ENCODE measurements around the gene GNG7. TPM values are rescaled to one million over a fixed set of nuclear protein-coding genes. Genes with fewer than 3 reads are reported as not detected.
"Not testable (repeated sequence)": the region's sequence is repeated elsewhere in the genome, so short reads cannot be mapped to it uniquely, and the experiment has no call there.

GNG7 gene
- total and polyA plus RNA-seq, 4 donors: 0.75 to 6.0 (median 2.1) TPM

- intact Hi-C loops (cut with DNase I): no loop called here
- WGBS, 2 donors: 80 to 90% methylated on average over 9 of the region's 9 CpGs
- no peak for ATAC-seq (ENCODE audit: low FRiP score)
- Histone ChIP-seq H3K27ac (ENCODE audit: low read depth in 1 of 2, low read length in 2 of 2) (no peak overlapping the region), H3K4me1 (ENCODE audit: control insufficient read depth in 1 of 2, insufficient read depth in 2 of 2, low read length in 2 of 2) (no peaks in the 10 kb centered on the region), H3K36me3 (ENCODE audit: control insufficient read depth in 1 of 2, insufficient read depth in 2 of 2, low read length in 1 of 2) (no peaks in the 10 kb centered on the region), H3K9me3 (ENCODE audit: control insufficient read depth, low read length) (no peaks in the 10 kb centered on the region), H3K27me3 (ENCODE audit: control insufficient read depth in 1 of 2, insufficient read depth in 2 of 2, low read length in 1 of 2) (no peaks in the 10 kb centered on the region), H3K4me3 (ENCODE audit: low read length in 2 of 2) (no peak overlapping the region)
- no peak for DNase-seq
These were observed 10.5 kb downstream of the GNG7 start for GRCh38 chr19:2691951-2692350.

GRCh38 chr19:2690856-2691255, 11.6 kb downstream of the GNG7 start:
- intact Hi-C loops (cut with DNase I): no loop called here
- 80 to 81% methylated on average over 11 of the region's 11 CpGs for WGBS, 2 donors

GRCh38 chr19:2686360-2686759, 16.1 kb downstream of the GNG7 start:
- 87 to 93% methylated on average over 17 of the region's 17 CpGs for WGBS, 2 donors
- no peak for DNase-seq
- Histone ChIP-seq H3K36me3 (ENCODE audit: control insufficient read depth in 1 of 2, insufficient read depth in 2 of 2, low read length in 1 of 2) (no peaks in the 10 kb centered on the region), H3K9me3 (ENCODE audit: control insufficient read depth, low read length) (no peaks in the 10 kb centered on the region), H3K27me3 (ENCODE audit: control insufficient read depth in 1 of 2, insufficient read depth in 2 of 2, low read length in 1 of 2) (no peaks in the 10 kb centered on the region), H3K4me3 (ENCODE audit: low read length in 2 of 2) (no peak overlapping the region), H3K27ac (ENCODE audit: low read depth in 1 of 2, low read length in 2 of 2) (no peak overlapping the region), H3K4me1 (ENCODE audit: control insufficient read depth in 1 of 2, insufficient read depth in 2 of 2, low read length in 2 of 2) (no peaks in the 10 kb centered on the region)
- no peak for ATAC-seq (ENCODE audit: low FRiP score)
- intact Hi-C loops (cut with DNase I): no loop called here

More at GRCh38 chr19:2690856-2691255, 11.6 kb downstream of the GNG7 start:
- Histone ChIP-seq H3K4me1 (ENCODE audit: control insufficient read depth in 1 of 2, insufficient read depth in 2 of 2, low read length in 2 of 2) (no peaks in the 10 kb centered on the region), H3K27ac (ENCODE audit: low read depth in 1 of 2, low read length in 2 of 2) (no peak overlapping the region), H3K36me3 (ENCODE audit: control insufficient read depth in 1 of 2, insufficient read depth in 2 of 2, low read length in 1 of 2) (no peaks in the 10 kb centered on the region), H3K4me3 (ENCODE audit: low read length in 2 of 2) (no peak overlapping the region), H3K27me3 (ENCODE audit: control insufficient read depth in 1 of 2, insufficient read depth in 2 of 2, low read length in 1 of 2) (no peaks in the 10 kb centered on the region), H3K9me3 (ENCODE audit: control insufficient read depth, low read length) (no peaks in the 10 kb centered on the region)
- no peak for ATAC-seq (ENCODE audit: low FRiP score)
- DNase-seq: no peak

GRCh38 chr19:2685204-2685704, 17.2 kb downstream of the GNG7 start:
- intact Hi-C loops (cut with DNase I): no loop called here
- Histone ChIP-seq H3K4me3 (ENCODE audit: low read length in 2 of 2) (no peak overlapping the region), H3K9me3 (ENCODE audit: control insufficient read depth, low read length) (no peaks in the 10 kb centered on the region), H3K27me3 (ENCODE audit: control insufficient read depth in 1 of 2, insufficient read depth in 2 of 2, low read length in 1 of 2) (no peaks in the 10 kb centered on the region), H3K36me3 (ENCODE audit: control insufficient read depth in 1 of 2, insufficient read depth in 2 of 2, low read length in 1 of 2) (no peaks in the 10 kb centered on the region), H3K27ac (ENCODE audit: low read depth in 1 of 2, low read length in 2 of 2) (no peak overlapping the region), H3K4me1 (ENCODE audit: control insufficient read depth in 1 of 2, insufficient read depth in 2 of 2, low read length in 2 of 2) (no peaks in the 10 kb centered on the region)
- no peak for DNase-seq
- ATAC-seq (ENCODE audit: low FRiP score): no peak
- WGBS, 2 donors: 82 to 88% methylated on average over 6 of the region's 6 CpGs

- ATAC-seq (ENCODE audit: low FRiP score): no peak
- Histone ChIP-seq H3K4me3 (ENCODE audit: low read length in 2 of 2) (no peak overlapping the region), H3K27ac (ENCODE audit: low read depth in 1 of 2, low read length in 2 of 2) (no peak overlapping the region), H3K27me3 (ENCODE audit: control insufficient read depth in 1 of 2, insufficient read depth in 2 of 2, low read length in 1 of 2) (no peaks in the 10 kb centered on the region), H3K36me3 (ENCODE audit: control insufficient read depth in 1 of 2, insufficient read depth in 2 of 2, low read length in 1 of 2) (no peaks in the 10 kb centered on the region), H3K9me3 (ENCODE audit: control insufficient read depth, low read length) (no peaks in the 10 kb centered on the region), H3K4me1 (ENCODE audit: control insufficient read depth in 1 of 2, insufficient read depth in 2 of 2, low read length in 2 of 2) (no peaks in the 10 kb centered on the region)
- 72% methylated on average over 20 of the region's 20 CpGs for WGBS, 2 donors
- intact Hi-C loops (cut with DNase I): no loop called here
- DNase-seq: no peak
These were observed 19.0 kb downstream of the GNG7 start for GRCh38 chr19:2683430-2684003.

GRCh38 chr19:2680808-2681207, 21.7 kb downstream of the GNG7 start:
- H3K36me3 ChIP-seq (ENCODE audit: control insufficient read depth in 1 of 2, insufficient read depth in 2 of 2, low read length in 1 of 2): no peaks in the 10 kb centered on the region
- DNase-seq (no peak), ATAC-seq (ENCODE audit: low FRiP score) (no peak)
- no peaks in the 10 kb centered on the region for H3K9me3 ChIP-seq (ENCODE audit: control insufficient read depth, low read length)
- 85 to 88% methylated on average over 11 of the region's 11 CpGs for WGBS, 2 donors
- H3K4me1 ChIP-seq (ENCODE audit: control insufficient read depth in 1 of 2, insufficient read depth in 2 of 2, low read length in 2 of 2): no peaks in the 10 kb centered on the region
- intact Hi-C loops (cut with DNase I): no loop called here
- H3K4me3 ChIP-seq (ENCODE audit: low read length in 2 of 2): no peak overlapping the region
- H3K27me3 ChIP-seq (ENCODE audit: control insufficient read depth in 1 of 2, insufficient read depth in 2 of 2, low read length in 1 of 2): no peaks in the 10 kb centered on the region
- no peak overlapping the region for H3K27ac ChIP-seq (ENCODE audit: low read depth in 1 of 2, low read length in 2 of 2)

GRCh38 chr19:2679439-2679838, 23.1 kb downstream of the GNG7 start:
- DNase-seq: no peak
- intact Hi-C loops (cut with DNase I): no loop called here

GRCh38 chr19:2678948-2679347, 23.5 kb downstream of the GNG7 start:
- not testable (repeated sequence) for H3K27me3 ChIP-seq (ENCODE audit: control insufficient read depth in 1 of 2, insufficient read depth in 2 of 2, low read length in 1 of 2)
- WGBS, 2 donors: 87 to 92% methylated on average over 5 of the region's 5 CpGs

More at GRCh38 chr19:2679439-2679838, 23.1 kb downstream of the GNG7 start:
- no peaks in the 10 kb centered on the region for H3K9me3 ChIP-seq (ENCODE audit: control insufficient read depth, low read length)
- WGBS, 2 donors: 77 to 79% methylated on average over 2 of the region's 2 CpGs
- H3K27ac ChIP-seq (ENCODE audit: low read depth in 1 of 2, low read length in 2 of 2): no peak overlapping the region
- no peaks in the 10 kb centered on the region for H3K36me3 ChIP-seq (ENCODE audit: control insufficient read depth in 1 of 2, insufficient read depth in 2 of 2, low read length in 1 of 2)
- H3K4me1 ChIP-seq (ENCODE audit: control insufficient read depth in 1 of 2, insufficient read depth in 2 of 2, low read length in 2 of 2): no peaks in the 10 kb centered on the region
- no peak overlapping the region for H3K4me3 ChIP-seq (ENCODE audit: low read length in 2 of 2)
- no peaks in the 10 kb centered on the region for H3K27me3 ChIP-seq (ENCODE audit: control insufficient read depth in 1 of 2, insufficient read depth in 2 of 2, low read length in 1 of 2)
- no peak for ATAC-seq (ENCODE audit: low FRiP score)

GRCh38 chr19:2678044-2678671, 24.3 kb downstream of the GNG7 start:
- H3K27me3 ChIP-seq (ENCODE audit: control insufficient read depth in 1 of 2, insufficient read depth in 2 of 2, low read length in 1 of 2): no peaks in the 10 kb centered on the region
- H3K27ac ChIP-seq (ENCODE audit: low read depth in 1 of 2, low read length in 2 of 2): no peak overlapping the region
- no peaks in the 10 kb centered on the region for H3K4me1 ChIP-seq (ENCODE audit: control insufficient read depth in 1 of 2, insufficient read depth in 2 of 2, low read length in 2 of 2)
- H3K36me3 ChIP-seq (ENCODE audit: control insufficient read depth in 1 of 2, insufficient read depth in 2 of 2, low read length in 1 of 2): no peaks in the 10 kb centered on the region
- ATAC-seq (ENCODE audit: low FRiP score) (no peak), DNase-seq (no peak)
- no peaks in the 10 kb centered on the region for H3K9me3 ChIP-seq (ENCODE audit: control insufficient read depth, low read length)
- 74 to 75% methylated on average over 8 of the region's 8 CpGs for WGBS, 2 donors
- intact Hi-C loops (cut with DNase I): no loop called here
- H3K4me3 ChIP-seq (ENCODE audit: low read length in 2 of 2): no peak overlapping the region

More at GRCh38 chr19:2678948-2679347, 23.5 kb downstream of the GNG7 start:
- H3K36me3 ChIP-seq (ENCODE audit: control insufficient read depth in 1 of 2, insufficient read depth in 2 of 2, low read length in 1 of 2); H3K9me3 ChIP-seq (ENCODE audit: control insufficient read depth, low read length); H3K27ac ChIP-seq (ENCODE audit: low read depth in 1 of 2, low read length in 2 of 2); ATAC-seq (ENCODE audit: low FRiP score); H3K4me3 ChIP-seq (ENCODE audit: low read length in 2 of 2); H3K4me1 ChIP-seq (ENCODE audit: control insufficient read depth in 1 of 2, insufficient read depth in 2 of 2, low read length in 2 of 2); DNase-seq; intact Hi-C loops (cut with DNase I): not testable (repeated sequence)

All from aorta (tissue), 5 donors.